GM19467 (cell line): ENCODE data around the gene ZNF503.
"Not testable (repeated sequence)": the region's sequence is repeated elsewhere in the genome, so short reads cannot be mapped to it uniquely, and the experiment has no call there.

ENCODE experiments used
- ATAC-seq: cut with Tn5 transposase; IDR thresholded peaks from one replicate; pipeline ENCODE4 v1.9.1; 2021; ENCODE audit warnings: mild to moderate bottlenecking, moderate library complexity; ENCODE audit not compliant: unreplicated experiment

ZNF503 gene

DNA sequence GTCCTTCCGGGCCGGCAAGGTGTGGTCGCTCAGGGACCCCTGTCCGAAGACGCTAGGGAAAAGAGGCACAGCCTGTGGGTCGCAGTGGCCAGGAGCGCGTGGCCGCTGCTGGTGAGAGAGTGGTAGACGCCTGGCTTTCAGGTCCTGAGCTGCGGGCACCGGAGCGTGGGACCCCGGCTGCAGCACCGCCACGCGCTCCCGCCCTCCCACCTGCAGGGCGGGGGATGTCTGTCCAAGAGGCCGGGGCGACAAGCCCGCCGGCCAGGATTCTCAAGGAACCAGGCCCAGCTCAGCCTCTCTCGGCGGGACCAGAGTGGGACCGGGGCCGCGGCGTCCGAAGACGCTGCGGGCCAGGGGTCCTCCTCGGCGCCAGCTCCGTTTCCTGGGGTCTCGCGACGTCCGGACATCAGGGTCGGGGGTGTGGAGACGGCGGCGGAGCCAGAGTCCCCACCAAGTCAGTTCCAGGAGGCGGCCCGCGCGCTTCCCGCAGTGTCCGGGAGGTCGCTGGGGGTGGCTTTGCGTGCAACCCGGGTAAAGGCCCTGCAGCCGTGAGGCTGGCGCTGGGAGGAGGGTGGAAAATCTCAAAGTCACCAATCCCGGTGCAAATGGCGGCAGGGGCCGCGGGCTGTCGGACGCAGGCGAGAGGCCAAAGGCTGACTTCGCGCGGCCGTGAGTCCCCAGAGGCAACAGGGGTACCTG, 5.5 kb downstream of the ZNF503 start:
- no peak for ATAC-seq

DNA sequence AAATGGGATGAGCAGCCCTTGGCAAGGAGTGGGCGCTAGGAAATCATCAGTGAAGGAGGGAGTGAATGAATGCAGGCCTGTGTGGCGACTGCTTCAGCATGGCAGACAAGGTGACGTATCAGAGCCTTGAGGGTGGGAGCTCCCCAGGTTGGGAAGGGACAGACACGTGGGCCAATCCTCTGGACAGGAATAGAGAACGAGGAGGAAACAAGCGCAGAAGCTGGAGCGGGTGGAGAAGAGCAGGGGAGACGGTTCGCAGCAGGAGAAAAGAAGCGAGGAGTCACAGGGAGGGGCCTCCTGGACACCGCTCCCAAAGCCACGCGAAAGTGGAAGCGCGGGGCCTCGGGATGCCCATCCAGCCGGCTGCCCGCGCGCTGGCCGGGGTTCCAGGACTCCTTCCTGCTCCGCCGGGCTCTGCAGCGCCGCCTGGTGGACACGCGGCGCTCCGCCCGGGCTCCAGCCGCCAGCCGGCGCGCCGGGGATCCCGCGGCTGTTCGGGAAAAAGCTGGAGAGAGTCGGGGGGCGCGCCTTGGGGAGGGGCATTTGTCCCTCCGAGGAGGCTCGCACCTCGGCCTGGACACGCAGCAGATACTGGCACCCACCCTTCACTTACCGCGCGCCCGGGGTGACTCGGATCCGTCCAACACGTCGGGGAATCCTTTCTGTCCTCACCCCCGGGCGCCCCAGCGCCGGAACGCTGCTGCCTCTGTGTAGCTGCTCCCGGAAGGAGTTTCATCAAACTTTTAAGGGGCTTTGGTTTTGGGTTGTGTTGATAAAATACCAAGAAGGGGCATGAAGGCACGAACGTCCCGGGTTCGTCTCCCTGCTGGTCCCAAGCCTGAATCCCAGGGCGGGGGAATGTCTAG, 6.3 kb downstream of the ZNF503 start:
- ATAC-seq = no peak

DNA sequence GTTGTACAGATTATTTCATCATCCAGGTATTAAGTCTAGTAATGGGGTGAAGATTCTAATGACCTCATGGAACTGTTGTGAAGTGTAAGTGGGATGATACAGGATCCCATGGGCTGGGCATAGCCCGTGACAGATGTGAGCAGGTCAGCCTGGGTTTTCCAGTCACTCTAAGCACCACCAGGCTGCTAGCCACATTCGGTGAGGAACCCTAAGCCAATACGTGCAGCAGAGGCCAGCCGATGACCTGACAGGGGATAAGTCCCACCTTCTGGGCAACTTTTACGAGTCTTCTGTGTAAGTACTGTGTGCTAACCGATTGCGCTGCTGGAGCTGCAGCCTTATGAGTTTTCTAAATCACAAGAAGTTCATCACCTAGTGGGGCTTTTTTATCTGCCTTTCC, 7.3 kb downstream of the ZNF503 start:
- no peak for ATAC-seq

DNA sequence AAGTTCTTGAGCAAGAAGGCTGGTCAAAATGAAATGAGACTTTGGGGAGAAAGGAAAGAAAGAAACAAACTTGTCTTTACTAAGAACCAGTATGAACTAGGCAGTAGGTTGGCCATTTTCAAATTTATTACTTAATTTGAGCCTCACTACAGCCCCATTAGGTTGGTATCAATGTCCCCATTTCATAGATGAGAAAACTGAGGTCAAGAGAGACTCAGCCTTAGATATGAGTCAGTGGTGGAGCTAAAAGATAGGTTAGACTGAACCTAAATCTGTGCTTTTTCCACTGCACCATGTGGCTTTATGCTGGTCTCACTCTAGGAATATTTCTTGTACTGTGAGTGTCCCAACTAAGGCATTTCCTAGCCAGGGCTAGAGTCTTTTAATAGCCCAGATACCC, 8.8 kb downstream of the ZNF503 start:
- ATAC-seq = no peak

DNA sequence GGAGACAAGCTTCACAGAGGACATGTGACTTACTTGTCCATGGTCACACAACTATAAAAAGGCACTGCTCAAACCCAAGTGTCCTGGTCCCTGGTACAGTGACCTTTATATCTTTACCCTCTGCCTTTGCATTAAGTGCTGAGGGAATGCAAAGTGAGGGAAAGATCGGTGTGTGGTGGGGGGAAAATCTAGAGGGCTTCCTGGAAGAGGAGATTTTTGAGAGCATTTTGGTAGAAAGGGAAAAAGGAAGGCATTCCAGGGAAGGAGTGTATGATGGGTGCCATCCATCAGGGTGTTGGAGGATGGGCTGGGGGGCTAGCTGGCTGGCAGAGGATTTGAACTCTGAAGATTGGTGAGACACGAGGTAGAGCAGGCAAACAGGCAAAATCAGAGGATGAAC, 9.3 kb downstream of the ZNF503 start:
- ATAC-seq = no peak

DNA sequence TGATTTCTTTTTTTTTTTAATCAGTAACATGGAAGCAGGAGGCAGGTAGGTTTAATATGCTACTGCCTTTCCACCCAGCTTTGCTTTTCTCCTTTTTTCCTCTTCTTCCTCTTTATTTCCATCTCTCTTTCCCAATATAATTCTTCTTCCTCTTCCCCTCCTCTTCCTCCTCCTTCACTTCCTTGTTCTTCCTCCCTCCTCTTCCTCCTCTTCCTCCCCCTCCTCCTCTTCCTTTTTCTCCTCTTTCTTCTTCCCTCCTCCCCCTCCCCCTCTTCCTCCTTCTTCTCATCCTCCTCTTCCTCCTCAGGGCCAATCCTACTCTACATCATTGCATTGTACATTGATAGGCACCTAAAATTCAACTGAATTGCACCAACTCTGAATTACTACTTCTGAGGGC, 11.4 kb downstream of the ZNF503 start:
- ATAC-seq = no peak

DNA sequence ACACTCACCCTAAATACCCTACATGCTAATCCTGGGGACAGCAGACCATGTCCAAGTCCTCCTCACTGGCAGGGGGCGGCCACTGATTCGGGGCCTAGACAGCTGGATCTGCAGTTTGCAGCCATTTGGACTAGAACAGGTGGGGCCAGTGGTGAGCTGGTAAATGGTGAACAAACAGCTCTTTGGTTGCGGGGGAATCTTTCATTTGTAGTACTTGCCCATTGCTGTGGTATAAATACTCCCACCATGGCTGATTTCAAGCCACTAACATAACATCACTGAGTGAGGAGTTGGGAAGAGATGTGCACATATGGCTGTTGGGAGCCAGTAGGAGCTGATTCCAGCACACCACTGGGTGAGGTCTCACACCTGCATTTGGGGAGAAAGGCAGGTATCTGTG, 13.5 kb downstream of the ZNF503 start:
- no peak for ATAC-seq

DNA sequence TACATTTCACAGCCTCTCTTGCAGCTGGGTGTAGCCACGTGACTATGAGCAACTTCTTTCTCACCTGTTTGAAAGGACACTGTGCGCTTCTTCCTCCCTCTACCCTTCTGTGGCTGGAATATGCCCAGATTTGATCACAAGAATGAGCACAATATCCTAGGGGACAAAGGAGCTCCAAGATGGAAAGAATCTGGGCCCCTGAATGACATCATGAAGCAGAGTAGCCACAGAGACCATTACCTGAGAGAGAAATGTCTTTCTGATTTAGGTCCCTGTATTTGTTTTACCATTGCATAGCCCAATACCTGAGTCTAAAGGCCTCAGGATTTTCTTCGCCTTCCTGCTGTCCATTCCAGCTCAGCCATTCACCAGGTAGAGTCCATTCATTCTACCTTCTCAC, 15.4 kb downstream of the ZNF503 start:
- ATAC-seq = no peak

DNA sequence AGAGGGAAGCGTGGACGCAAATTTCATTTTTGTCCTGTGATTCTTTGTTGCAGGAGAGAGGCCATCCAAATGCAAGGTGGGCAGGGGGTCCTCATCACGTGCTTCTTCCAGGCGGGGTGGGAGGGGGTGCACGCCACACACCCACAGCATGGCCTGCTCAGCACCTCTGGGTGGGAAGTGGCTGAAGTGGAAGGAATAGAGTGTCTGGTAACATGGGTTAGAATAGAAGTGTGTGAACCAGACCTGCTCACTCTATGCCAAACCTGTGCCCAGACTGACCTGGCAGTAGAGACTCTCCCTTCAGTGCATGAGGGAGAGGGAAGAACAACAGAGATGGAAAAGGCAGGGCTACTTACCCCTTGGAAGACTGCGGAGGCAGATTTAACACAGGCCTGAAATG, 21.7 kb downstream of the ZNF503 start:
- ATAC-seq = no peak

DNA sequence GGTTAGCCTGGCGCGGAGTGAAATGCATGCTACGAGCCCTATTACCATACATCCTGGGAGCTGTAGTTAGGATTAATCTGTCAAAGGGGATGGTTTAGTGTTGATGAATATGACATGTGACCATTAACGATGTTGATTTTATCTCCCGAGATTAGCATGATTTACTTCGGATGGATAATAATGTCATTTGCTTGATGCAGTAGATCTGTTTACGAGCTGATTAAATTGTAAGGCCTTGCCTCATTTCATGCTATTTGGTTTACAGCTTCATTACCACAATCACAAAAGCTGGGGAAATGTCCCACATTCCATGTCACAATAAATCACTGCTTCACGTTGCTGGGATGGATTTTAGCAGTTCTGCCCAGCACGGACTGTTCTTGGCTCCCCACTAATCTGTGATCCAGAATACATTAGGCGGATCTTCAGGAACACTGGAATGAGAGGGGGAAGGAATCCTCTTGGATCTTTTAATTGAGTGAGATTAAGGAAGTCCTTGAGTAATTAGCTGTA, 22.3 kb downstream of the ZNF503 start:
- ATAC-seq = no peak

DNA sequence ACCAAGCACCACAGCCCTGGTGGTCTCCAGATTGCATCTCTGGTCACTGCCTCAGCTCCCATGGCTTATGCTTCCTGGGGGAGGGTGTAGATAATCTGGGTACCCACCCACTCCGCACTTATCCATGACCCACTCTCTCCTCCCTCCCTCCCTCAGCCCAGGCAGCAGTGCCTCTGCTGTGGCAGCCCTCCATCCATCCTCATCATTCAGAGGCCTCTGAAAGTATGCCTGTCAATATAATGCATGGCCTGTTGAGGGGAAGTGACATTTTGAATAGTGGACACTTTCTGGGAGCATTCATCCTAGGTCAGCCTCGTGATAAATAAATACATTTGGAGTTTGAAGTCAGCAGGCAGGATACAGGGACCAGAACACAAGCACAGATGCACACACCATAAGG, 23.2 kb downstream of the ZNF503 start:
- no peak for ATAC-seq

DNA sequence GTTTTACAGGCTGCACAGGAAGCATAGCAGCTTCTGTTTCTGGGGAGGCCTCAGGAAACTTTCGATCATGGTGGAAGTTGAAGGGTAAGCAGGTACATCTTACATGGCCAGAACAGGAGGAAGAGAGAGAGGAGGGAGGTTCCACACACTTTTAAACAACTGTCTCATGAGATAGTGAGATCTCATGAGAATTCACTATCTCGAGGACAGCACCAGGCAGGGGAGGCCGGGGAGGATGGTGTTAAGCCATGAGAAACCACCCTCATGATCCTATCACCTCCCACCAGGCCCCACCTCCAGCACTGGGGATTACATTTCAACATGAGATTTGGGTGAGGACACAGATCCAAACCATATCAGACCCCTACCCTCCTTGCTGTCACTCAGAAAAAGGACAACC, 23.7 kb downstream of the ZNF503 start:
- no peak for ATAC-seq

DNA sequence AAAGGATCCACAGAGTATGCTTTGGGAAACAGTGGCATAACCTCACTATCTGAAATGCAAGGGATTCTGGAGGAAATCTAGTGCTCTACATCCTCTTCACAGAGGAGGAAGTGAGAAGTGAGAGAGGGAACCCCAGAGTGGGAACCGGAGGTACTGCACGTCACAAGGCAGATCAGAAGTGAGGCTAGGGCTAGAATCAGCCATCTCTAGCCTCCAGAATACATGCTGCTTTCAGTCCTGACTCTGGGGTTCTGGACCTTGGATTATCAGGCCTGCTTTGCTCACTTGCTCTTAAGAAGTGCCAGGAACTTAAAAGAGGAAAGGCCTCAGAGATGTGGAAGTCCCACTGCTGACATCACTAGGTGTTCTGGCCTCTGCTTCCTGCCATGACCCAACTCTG, 25.7 kb downstream of the ZNF503 start:
- peak; percentile 92 for ATAC-seq

DNA sequence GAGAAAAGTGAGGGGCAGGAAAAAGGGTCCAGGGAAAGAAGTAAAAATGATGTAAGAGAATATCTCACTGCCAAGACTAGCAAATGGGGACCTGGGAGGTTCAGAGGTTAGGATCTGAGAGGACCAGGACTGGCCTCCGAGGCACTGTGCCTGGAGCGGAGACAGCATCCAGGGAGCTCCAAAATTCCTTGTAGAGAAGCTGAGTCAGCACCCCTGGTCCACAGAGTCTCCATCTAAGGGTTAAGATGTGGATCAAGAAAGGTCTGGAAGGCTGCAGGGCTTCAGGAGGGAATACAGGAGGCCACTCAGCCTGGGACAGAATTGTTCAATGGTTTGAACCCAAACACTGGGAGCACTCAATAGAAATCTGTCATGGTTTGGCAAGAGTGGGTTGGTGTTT, 30.6 kb downstream of the ZNF503 start:
- no peak for ATAC-seq

DNA sequence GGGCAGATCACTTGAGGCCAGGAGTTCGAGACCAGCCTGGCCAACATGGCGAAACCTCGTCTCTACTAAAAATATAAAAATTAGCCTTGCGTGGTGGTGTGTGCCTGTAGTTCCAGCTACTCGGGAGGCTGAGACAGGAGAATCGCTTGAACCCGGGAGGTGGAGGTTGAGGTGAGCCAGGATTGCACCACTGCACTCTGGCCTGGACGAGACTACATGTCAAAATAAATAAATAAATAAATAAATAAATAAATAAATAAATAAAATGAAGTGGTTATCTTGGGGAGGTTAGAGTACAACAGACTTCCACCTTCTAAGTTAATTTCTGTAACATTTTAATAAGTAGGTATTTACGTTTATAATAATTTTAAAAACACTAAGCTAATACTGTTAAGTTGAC, 31.7 kb downstream of the ZNF503 start:
- not testable (repeated sequence) for ATAC-seq

DNA sequence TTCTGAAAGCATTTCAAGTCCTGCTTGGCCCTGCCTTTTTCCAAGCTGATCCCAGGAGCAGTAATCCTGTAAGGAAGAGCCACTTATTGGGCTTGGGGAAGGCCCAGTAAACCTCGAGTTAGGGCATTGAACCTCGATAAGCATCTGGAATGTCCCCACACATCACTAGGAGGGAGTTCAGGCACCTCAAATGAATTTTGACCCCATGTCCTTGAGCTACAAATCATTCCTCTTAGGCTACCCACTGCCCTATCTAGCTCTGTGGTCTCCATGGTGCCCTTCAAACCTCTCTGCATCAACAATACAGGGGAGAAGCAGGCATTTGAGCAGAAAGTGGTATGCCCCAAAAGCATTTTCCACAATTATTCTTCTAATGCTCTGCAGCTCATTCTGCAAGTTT, 33.7 kb downstream of the ZNF503 start:
- no peak for ATAC-seq

DNA sequence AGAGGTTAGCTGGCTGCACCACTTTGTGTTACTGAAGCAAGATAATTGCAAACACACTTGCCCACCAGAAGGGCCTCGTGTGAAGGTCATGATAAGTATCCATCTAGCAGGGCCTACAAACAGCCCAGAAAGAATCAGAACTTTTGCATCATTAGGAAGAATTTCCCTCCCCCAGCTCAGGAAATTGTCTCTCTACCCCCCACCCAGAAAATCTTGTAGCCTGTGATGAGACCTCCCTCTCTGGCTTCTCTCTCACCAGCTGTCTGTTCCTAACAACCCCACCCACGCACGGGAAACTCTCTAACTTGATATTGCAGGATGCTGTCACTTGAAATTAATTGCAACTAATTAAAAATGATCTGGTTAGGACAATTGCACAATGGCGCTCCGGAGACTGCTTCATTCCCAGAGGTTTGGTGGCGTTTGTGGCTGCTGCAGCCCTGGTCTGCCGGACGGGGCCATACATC, 34.5 kb downstream of the ZNF503 start:
- ATAC-seq = no peak

DNA sequence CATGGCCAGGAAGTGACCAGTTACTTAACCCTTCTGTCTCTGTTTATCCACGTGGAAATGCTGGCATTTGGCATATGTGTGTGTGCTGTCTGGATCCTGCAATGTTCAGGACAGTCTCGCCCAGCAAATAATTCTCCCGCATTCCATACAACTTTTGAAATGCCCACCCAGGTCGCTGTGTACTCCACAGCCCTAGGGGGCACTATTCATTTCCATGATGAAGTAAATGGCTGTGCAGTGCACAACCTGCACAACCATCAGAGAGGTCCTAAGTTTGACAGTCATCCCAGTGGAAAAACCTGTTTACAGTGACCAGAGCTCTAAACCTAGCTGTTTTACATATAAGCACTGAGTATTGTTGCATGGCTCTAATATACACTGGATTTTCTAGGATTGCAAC, 38.1 kb downstream of the ZNF503 start:
- ATAC-seq = no peak

DNA sequence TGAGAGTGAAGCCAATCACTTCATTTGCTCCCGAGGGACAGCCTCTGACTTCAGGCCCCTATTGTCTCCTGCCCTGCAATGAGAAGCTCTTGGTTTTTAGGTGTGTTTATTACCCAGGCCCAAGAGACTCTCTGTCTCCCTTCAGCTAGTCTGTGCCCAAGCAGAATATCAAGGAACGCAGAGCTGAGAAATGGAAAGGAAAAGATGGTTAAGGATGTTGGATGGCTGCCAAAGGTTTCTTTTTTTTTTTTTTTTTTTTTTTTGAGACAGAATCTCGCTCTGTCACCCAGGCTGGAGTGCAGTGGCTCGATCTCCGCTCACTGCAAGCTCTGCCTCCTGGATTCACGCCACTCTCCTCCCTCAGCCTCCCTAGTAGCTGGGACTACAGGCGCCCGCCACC, 41.7 kb downstream of the ZNF503 start:
- ATAC-seq = not testable (repeated sequence)

DNA sequence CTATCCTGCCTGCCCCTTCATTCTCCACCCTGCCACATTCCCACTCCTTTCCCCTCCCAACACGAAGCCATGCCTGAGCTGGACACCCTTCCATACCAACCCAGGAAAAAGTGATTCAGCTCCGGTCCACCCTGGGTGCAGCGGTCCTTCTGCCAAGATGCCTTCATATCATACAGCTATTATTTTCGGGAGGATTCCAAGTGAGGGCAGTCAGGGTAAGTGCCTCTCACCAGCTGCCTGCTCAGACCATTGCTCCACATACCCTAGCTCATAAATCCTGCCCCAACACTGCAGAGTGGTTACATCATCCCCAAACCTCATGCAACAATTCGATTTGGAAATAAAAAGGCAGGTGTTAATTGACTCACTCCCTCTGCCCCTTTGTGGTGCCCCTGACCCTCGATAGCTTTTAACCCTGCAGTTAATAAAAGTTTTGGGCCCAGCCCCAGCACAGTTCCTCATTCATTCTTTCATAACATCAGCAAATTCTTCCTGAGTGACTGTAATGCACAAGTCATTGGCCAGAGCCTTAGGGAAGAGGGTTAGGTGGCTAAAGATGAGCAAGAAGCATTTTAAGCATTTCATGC, 42.6 kb downstream of the ZNF503 start:
- ATAC-seq = no peak

DNA sequence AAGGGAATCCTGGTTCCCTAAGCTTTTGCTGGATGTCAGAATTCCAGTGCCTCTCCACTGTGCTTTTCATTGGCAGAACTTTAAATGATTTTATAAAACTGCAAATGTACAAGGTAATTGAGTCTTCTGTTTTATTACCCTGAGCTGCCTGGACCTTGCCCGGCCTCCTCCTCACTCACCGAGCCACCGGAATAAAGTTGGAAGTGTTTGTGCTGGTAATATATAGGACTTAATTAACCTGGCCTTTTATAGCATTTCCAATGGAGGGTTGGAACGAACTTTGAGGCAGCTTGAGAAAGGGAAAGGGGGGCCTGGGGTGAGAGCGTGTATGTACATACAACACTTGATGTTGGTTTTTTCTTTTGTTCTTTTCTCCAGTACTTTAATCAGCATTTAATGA, 43.4 kb downstream of the ZNF503 start:
- ATAC-seq = no peak

DNA sequence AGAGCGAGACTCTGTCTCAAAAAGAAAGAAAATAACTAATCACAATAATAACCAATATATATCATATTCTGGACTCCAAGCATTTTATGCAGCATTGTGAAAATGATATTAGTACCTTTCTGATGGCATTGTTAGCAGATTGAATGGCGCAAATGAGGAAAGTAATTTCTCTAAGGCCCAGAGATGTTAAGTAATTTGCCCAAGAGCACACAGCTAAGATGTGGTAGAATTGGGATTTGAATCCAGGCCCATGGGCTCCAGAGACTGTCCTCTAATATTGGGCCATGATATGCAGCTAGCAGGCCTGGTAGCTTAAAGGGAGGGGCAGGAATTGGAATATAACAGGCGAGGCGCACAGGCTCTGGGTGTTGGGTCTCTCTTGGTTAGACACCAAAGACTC, 44.1 kb downstream of the ZNF503 start:
- ATAC-seq = no peak
